Mesangial cell (primary cell): ENCODE results near the gene UBE4A. TPM values are rescaled to one million over a fixed set of nuclear protein-coding genes. Genes with fewer than 3 reads are reported as not detected.

Source experiments
- total RNA-seq: library from RNA; depleted of rRNA; stranded (reverse); fragments of >200 nt; gene quantifications from 2 replicates; pipeline ENCODE4 v1.2.3, GENCODE V29; 2015

The UBE4A gene
- total RNA-seq, result 28.2 and 33.0 TPM in 2 replicates

GRCh38 chr11:118359295-118359958 is at the start of gene UBE4A:
Gene UBE4A (plus strand): TSS chr11:118359600. CDS start chr11:118365081, 5,481 bp downstream.

DNA sequence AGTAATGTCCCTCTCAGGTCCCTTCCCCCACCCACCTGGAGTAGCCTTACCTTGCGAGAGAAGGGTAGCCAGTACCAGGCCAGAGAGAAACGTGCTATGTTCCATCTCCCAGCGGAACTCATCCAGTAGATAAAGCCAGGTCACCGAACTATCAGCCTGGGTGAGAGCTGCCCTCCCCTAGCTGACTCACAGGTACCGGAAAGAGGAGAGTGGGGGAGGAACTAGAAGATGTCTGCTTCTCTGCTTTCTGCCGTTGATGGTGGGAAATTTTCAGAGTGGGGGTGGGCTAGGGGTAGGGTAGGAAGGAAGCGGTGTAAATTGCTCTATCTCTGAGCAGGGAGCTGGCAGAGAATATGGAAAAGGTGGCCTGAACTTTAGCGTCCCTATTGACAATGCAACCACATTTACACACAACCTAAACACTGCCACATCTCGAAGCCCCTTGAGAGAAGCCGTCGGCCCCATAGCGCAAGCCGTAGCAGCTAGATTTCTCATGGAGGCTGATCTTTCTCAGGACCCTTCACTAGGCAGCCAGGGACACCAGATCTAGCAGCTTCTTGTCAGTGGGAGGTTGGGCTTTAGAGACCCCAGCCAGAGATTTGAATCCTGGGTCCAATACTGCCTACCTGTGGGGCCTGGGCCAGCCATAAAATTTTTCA is 16.8 kb upstream of the UBE4A start, which contains the start of gene CD3D:
CD3D (minus strand) TSS at position 203 of the 659 bp plus-strand sequence; CDS start at position 105, 98 bp downstream.

DNA sequence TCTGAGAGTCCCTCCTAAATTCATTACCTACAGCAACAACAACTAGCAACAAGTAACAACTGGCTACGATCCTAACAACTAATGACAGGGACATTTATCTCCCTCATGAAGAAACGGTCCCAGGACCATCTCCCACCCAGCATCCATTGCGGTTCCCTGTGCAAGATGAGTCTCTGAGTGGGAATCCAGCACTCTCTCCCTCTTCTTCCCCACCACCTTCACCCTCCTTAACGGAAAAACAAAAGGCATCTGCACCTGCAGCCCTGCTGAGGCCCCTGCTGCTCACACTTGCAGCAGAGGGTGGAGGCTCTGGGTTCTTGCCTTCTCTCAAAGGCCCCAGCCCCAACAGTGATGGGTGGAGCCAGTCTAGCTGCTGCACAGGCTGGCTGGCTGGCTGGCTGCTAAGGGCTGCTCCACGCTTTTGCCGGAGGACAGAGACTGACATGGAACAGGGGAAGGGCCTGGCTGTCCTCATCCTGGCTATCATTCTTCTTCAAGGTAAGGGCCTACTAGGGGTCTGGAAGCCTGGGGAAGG is 15.4 kb upstream of the UBE4A start, which contains the start of gene CD3G:
CD3G (plus strand) TSS at position 364 of the 535 bp plus-strand sequence; CDS start at position 444, 80 bp downstream.

DNA sequence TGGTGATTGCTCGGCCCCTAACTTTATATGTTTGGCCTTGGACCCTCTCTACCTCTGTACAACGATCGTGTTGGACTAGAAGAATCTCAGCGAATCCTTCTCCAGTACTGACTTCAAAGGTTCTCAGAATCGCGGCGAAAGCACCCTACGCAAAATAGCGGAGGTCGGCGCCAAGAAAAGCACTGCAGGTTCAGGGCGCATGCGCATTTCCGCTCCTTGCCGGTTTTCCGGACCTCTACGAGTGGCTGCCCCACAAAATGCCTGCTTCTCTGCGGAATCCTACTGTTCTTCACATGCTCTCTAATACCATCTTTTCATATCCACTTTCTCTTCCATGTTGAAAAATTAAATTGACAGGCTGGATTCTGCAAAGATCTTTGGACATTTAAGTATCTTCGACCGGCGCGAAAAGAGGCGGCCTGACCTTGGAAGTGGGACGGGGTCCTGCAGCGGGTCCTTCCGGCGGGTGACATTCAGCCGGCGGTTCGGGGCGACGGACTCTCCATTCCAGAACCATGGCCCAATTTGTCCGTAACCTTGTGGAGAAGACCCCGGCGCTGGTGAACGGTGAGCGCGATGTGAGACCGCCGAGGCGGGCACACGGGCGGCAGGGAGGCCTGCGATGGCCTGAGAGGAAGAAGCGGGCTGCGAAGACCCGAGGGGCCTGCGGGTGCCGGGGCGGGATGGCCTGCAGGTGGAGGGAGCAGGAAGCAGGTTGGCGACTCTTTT is 41.9 kb downstream of the UBE4A start, which contains the start of gene ATP5MG:
ATP5MG (plus strand) TSS at position 456 of the 729 bp plus-strand sequence; CDS start at position 516, 60 bp downstream.

GRCh38 chr11:118435893-118436624 is 76.7 kb downstream of the UBE4A start, which contains the start of gene KMT2A:
Gene KMT2A (plus strand): TSS chr11:118436492. CDS start chr11:118436513, 21 bp downstream.

Other genes with a start within 250 kb of the UBE4A start
- under 0.01 TPM in 1 of 2 replicates, not detected in the other for gene SCN4B, start 206.8 kb upstream of the UBE4A start, total RNA-seq
- 0.13 TPM in 1 of 2 replicates, not detected in the other for gene SCN2B, start 183.0 kb upstream of the UBE4A start, total RNA-seq
- not detected in 2 replicates for gene JAML, start 134.6 kb upstream of the UBE4A start, total RNA-seq
- 2.5 and 2.8 TPM in 2 replicates for gene MPZL3, start 107.2 kb upstream of the UBE4A start, total RNA-seq
- 0.16 and 3.8 TPM in 2 replicates for gene MPZL2, start 95.3 kb upstream of the UBE4A start, total RNA-seq
- not detected in 2 replicates for gene CD3E, start 54.9 kb upstream of the UBE4A start, total RNA-seq
- gene CD3D, start 16.9 kb upstream of the UBE4A start, total RNA-seq, result not detected in 2 replicates
- not detected in 2 replicates for gene CD3G, start 15.3 kb upstream of the UBE4A start, total RNA-seq
- 37.1 and 55.1 TPM in 2 replicates for gene ATP5MG, start 42.0 kb downstream of the UBE4A start, total RNA-seq
- 27.7 and 59.3 TPM in 2 replicates for gene KMT2A, start 76.9 kb downstream of the UBE4A start, total RNA-seq
- gene TTC36, start 167.9 kb downstream of the UBE4A start, total RNA-seq, result 0.38 and 0.49 TPM in 2 replicates
- 31.1 and 40.8 TPM in 2 replicates for gene TMEM25, start 171.6 kb downstream of the UBE4A start, total RNA-seq
- gene IFT46, start 206.3 kb downstream of the UBE4A start, total RNA-seq, result 16.0 and 17.1 TPM in 2 replicates
- gene ARCN1, start 212.8 kb downstream of the UBE4A start, total RNA-seq, result 82.3 and 105 TPM in 2 replicates
- gene PHLDB1, start 248.0 kb downstream of the UBE4A start, total RNA-seq, result 103 and 170 TPM in 2 replicates